Measurements from ENCODE around the gene SPACA7. TPM values are rescaled to one million over a fixed set of nuclear protein-coding genes. Genes with fewer than 3 reads are reported as not detected.

Gene SPACA7
- polyA plus RNA-seq, 1 donor, result not detected

GRCh38 chr13:112465251-112466131 lies 89.3 kb downstream of the SPACA7 start:
- DNase-seq (ENCODE audit: low read depth), result no peak

- no peak for DNase-seq (ENCODE audit: low read depth)
These were observed 90.2 kb downstream of the SPACA7 start for GRCh38 chr13:112466132-112467058.

GRCh38 chr13:112467236-112467635 lies 91.1 kb downstream of the SPACA7 start:
- DNase-seq (ENCODE audit: low read depth), result no peak

- DNase-seq (ENCODE audit: low read depth), result no peak
These were observed 91.9 kb downstream of the SPACA7 start for GRCh38 chr13:112468069-112468468.

GRCh38 chr13:112469071-112469745 lies 93.1 kb downstream of the SPACA7 start:
- DNase-seq (ENCODE audit: low read depth), result no peak

GRCh38 chr13:112473818-112474217 lies 97.7 kb downstream of the SPACA7 start:
- DNase-seq (ENCODE audit: low read depth), result no peak

GRCh38 chr13:112474869-112475268 lies 98.7 kb downstream of the SPACA7 start:
- DNase-seq (ENCODE audit: low read depth), result no peak

- DNase-seq (ENCODE audit: low read depth), result no peak
These were observed 99.7 kb downstream of the SPACA7 start for GRCh38 chr13:112475889-112476288.

- DNase-seq (ENCODE audit: low read depth), result no peak
These were observed 101.0 kb downstream of the SPACA7 start for GRCh38 chr13:112477070-112477619.

GRCh38 chr13:112479389-112479788 lies 103.2 kb downstream of the SPACA7 start:
- DNase-seq (ENCODE audit: low read depth), result no peak

GRCh38 chr13:112481458-112481857 lies 105.3 kb downstream of the SPACA7 start:
- no peak for DNase-seq (ENCODE audit: low read depth)

- DNase-seq (ENCODE audit: low read depth), result no peak
These were observed 107.1 kb downstream of the SPACA7 start for GRCh38 chr13:112483299-112483698.

Other genes with a start within 250 kb of the SPACA7 start
- gene TUBGCP3, start 211.8 kb downstream of the SPACA7 start, polyA plus RNA-seq (ENCODE audit: insufficient read length), result 16.3 TPM